ENCODE data around the gene DLG1. TPM values are rescaled to one million over a fixed set of nuclear protein-coding genes. Genes with fewer than 3 reads are reported as not detected.

The DLG1 gene
- total RNA-seq, 4 donors from 2014 or later = 49.6 to 78.9 (median 76.2) TPM

- no peak for TF ChIP-seq CTCF (IDR thresholded peaks at IDR 0.05; ENCODE audit: low read depth)
Observed at GRCh38 chr3:197209366-197210260, 88.8 kb downstream of the DLG1 start.

GRCh38 chr3:197206913-197207312 is 91.5 kb downstream of the DLG1 start:
- TF ChIP-seq CTCF (IDR thresholded peaks at IDR 0.05; ENCODE audit: low read depth) = no peak

GRCh38 chr3:197205675-197206074 is 92.7 kb downstream of the DLG1 start:
- no peak for TF ChIP-seq CTCF (IDR thresholded peaks at IDR 0.05; ENCODE audit: low read depth)

- no peak for TF ChIP-seq CTCF (IDR thresholded peaks at IDR 0.05; ENCODE audit: low read depth)
Observed at GRCh38 chr3:197205265-197205664, 93.1 kb downstream of the DLG1 start.

GRCh38 chr3:197204736-197205135 is 93.7 kb downstream of the DLG1 start:
- TF ChIP-seq CTCF (IDR thresholded peaks at IDR 0.05; ENCODE audit: low read depth) = no peak

- TF ChIP-seq CTCF (IDR thresholded peaks at IDR 0.05; ENCODE audit: low read depth) = no peak
Observed at GRCh38 chr3:197203714-197204146, 94.7 kb downstream of the DLG1 start.

GRCh38 chr3:197202694-197203093 is 95.7 kb downstream of the DLG1 start:
- no peak for TF ChIP-seq CTCF (IDR thresholded peaks at IDR 0.05; ENCODE audit: low read depth)

Measured in subcutaneous adipose tissue (tissue), 4 donors.